Adrenal gland (tissue), 12 donors: ENCODE data around the gene TTYH3. TPM values are rescaled to one million over a fixed set of nuclear protein-coding genes. Genes with fewer than 3 reads are reported as not detected.

Experiments used
- DNase-seq, 7 donors: peaks; one replicate each; pipeline ENCODE4 v3.0.0-alpha.2; 2019 to 2020
- H3K27ac ChIP-seq, 5 donors: fragments of 200-600 bp; sonication (generic) in 4 of 5; 1 replicate in 3 of 5; 2 replicates in 2 of 5; pipeline versions ENCODE4 v1.5.1 to v1.8.0; 2016 to 2020; ENCODE audit warnings: mild to moderate bottlenecking in 1 of 5
- H3K27me3 ChIP-seq: fragments of 200-600 bp; 2 replicates; pipeline ENCODE4 v1.8.0; 2021
- H3K36me3 ChIP-seq, 2 donors: fragments of 200-600 bp; replicated peaks in 1 of 2; 1 replicate in 1 of 2; 2 replicates in 1 of 2; pipeline versions ENCODE4 v1.5.1 to v1.8.0; 2018 to 2022
- H3K4me1 ChIP-seq, 2 donors: fragments of 200-600 bp; replicated peaks in 1 of 2; 1 replicate in 1 of 2; 2 replicates in 1 of 2; pipeline versions ENCODE4 v1.5.1 to v1.8.0; 2018 to 2021
- H3K4me3 ChIP-seq, 4 donors: fragments of 200-600 bp; sonication (generic) in 3 of 4; one replicate each; pipeline ENCODE4 v1.5.1; 2016 to 2018
- H3K9me3 ChIP-seq, 3 donors: fragments of 200-600 bp; sonication (generic) in 1 of 3; replicated peaks in 1 of 3; 1 replicate in 2 of 3; 2 replicates in 1 of 3; pipeline versions ENCODE4 v1.5.1 to v1.8.0; 2016 to 2021
- CTCF ChIP-seq, 6 experiments: fragments of 450-650 bp in 4 of 6; fragments of 200-600 bp in 2 of 6; sonication (generic) in 1 of 6; IDR thresholded peaks; 1 replicate in 5 of 6; 2 replicates in 1 of 6; pipeline versions ENCODE4 v1.5.1 to v1.8.0; 2016 to 2021; ENCODE audit warnings: antibody characterized with exemption in 6 of 6, mild to moderate bottlenecking in 2 of 6, moderate library complexity in 1 of 6
- POLR2A ChIP-seq, 2 donors: fragments of 450-650 bp; IDR thresholded peaks; one replicate each; pipeline ENCODE4 v1.6.1; 2017; ENCODE audit warnings: antibody characterized with exemption in 2 of 2, mild to moderate bottlenecking in 2 of 2, moderate library complexity in 1 of 2
- WGBS, 4 donors: extraction: QIAGEN DNeasy Blood & Tissue Kit in 2 of 4; methylation state at CpG; one replicate each; pipeline versions ENCODE4 v1.1.5 to v1.1.7; 2013 to 2017; 5-methylcytosine and 5-hydroxymethylcytosine counted together
- intact Hi-C, 2 donors: fragments of 100-400 bp; cut with DNase I; formaldehyde crosslinking; loops; one replicate each; pipeline versions ENCODE4 v1.14.1 to v1.15.0; 2022 to 2023
- polyA plus RNA-seq, 3 donors: library from polyadenylated mRNA; stranded (reverse); fragments of 200-250 nt in 2 of 3; fragments of 350-450 nt in 1 of 3; fragmentation: Illumina TruSeq in 1 of 3; extraction: RNeasy Lipid Tissue Mini Kit (QIAGEN cat#74804) in 1 of 3; gene quantifications; one replicate each; pipeline ENCODE4 v1.2.3, GENCODE V29; 2013 to 2014
- total RNA-seq, 9 donors: library from RNA; depleted of rRNA in 4 of 9; stranded (reverse); fragments of >200 nt in 4 of 9; fragments of 120-200 nt in 1 of 9; fragmentation: NEBNext Ultra II Directional in 1 of 9; extraction: Animal tissue kit (Norgen Biotek cat#: 25700) in 1 of 9; gene quantifications; one replicate each; pipeline versions ENCODE4 v1.1.0 to v1.2.4, GENCODE V29; 2013 to 2023
- donor health status: healthy with polysubstance abuse.
- donor health status: Bipolar disorder and iron deficiency.
- donor health status: DM: yes; HTN: yes; CAD: no.
- donor health status: DM: no; HTN: no; CAD: no.
- donor health status: DM: no; HTN: no; CAD: no.
- donor health status: DM: yes; HTN: yes; CAD: no.

TTYH3 gene
- total and polyA plus RNA-seq, 12 donors, result 5.2 to 86.3 (median 53.2) TPM

DNA sequence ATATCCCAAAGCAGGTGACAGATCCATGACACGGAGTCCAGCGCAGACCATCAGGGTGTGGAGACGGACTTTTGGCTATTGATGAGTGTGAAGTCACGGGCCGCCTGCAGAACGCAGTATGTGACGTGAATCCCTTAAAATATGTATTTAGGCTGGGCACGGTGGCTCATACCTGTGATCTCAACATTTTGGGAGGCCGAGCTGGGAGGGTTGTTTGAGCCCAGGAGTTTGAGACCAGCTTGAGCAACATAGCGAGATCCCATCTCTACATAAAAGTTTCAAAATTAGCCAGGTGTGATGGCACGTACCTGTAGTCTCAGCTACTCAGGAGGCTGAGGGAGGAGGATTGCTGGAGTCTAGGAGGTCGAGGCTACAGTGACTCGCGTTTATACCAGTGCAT is 54.3 kb downstream of the TTYH3 start:
- peaks cover 0 to 14% of the 10 kb centered on the region in 2 donors for H3K4me1 ChIP-seq
- no peak for DNase-seq
- TF ChIP-seq POLR2A (IDR thresholded peaks at IDR 0.05) (no peak), CTCF (IDR thresholded peaks at IDR 0.05) (no peak)
- intact Hi-C loops, result loop anchor here (5.0 to 10.0 kb wide), 3 partner anchors 74 to 211 kb away; partner anchors contain the start of gene GRIFIN (in 1 of the 2)
- H3K9me3 ChIP-seq, result no peaks in the 10 kb centered on the region
- H3K36me3 ChIP-seq, result no peaks in the 10 kb centered on the region
- peaks cover 37% of the 10 kb centered on the region for H3K27me3 ChIP-seq
- 83 to 90% (median 86%) methylated on average over 14 of the region's 14 CpGs for WGBS, 4 donors
- no peak overlapping the region for H3K27ac ChIP-seq
- no peak overlapping the region for H3K4me3 ChIP-seq

GRCh38 chr7:2687338-2687869 is 55.6 kb downstream of the TTYH3 start:
- Histone ChIP-seq H3K4me3 (no peak overlapping the region), H3K36me3 (no peaks in the 10 kb centered on the region), H3K27ac (no peak overlapping the region)

GRCh38 chr7:2687881-2688318 is 56.1 kb downstream of the TTYH3 start, which contains the start of gene AMZ1:
Gene AMZ1 (plus strand): TSS chr7:2688202. CDS start chr7:2700452, 12,250 bp downstream.
- TF ChIP-seq POLR2A (IDR thresholded peaks at IDR 0.05), result no peak
- TF ChIP-seq CTCF (IDR thresholded peaks at IDR 0.05), result no peak
- Histone ChIP-seq H3K27me3 (peaks cover 37% of the 10 kb centered on the region), H3K4me1 (peaks cover 0 to 14% of the 10 kb centered on the region in 2 donors), H3K4me3 (no peak within 1 kb of the TSS), H3K36me3 (no peaks in the 10 kb centered on the region), H3K27ac (no peak within 1 kb of the TSS), H3K9me3 (no peaks in the 10 kb centered on the region)
- 4 to 100% (median 13%) methylated on average over 1 to 41 of the region's 41 CpGs for WGBS, 4 donors
- DNase-seq, result no peak
- intact Hi-C loops, result loop anchor here (5.0 to 10.0 kb wide), 3 partner anchors 76 to 213 kb away; partner anchors contain the start of gene GRIFIN (in 1 of the 2)

More at GRCh38 chr7:2687338-2687869, 55.6 kb downstream of the TTYH3 start:
- TF ChIP-seq CTCF (IDR thresholded peaks at IDR 0.05) (no peak), POLR2A (IDR thresholded peaks at IDR 0.05) (no peak)
- no peaks in the 10 kb centered on the region for H3K9me3 ChIP-seq
- 33 to 48% (median 41%) methylated on average over 15 to 17 of the region's 17 CpGs for WGBS, 4 donors
- DNase-seq, result peak in 2 of 7 donors; percentile 42 to 45
- H3K27me3 ChIP-seq, result peaks cover 37% of the 10 kb centered on the region
- intact Hi-C loops, result loop anchor here (5.0 to 10.0 kb wide), 3 partner anchors 75 to 213 kb away; partner anchors contain the start of gene GRIFIN (in 1 of the 2)
- peaks cover 0 to 14% of the 10 kb centered on the region in 2 donors for H3K4me1 ChIP-seq

DNA sequence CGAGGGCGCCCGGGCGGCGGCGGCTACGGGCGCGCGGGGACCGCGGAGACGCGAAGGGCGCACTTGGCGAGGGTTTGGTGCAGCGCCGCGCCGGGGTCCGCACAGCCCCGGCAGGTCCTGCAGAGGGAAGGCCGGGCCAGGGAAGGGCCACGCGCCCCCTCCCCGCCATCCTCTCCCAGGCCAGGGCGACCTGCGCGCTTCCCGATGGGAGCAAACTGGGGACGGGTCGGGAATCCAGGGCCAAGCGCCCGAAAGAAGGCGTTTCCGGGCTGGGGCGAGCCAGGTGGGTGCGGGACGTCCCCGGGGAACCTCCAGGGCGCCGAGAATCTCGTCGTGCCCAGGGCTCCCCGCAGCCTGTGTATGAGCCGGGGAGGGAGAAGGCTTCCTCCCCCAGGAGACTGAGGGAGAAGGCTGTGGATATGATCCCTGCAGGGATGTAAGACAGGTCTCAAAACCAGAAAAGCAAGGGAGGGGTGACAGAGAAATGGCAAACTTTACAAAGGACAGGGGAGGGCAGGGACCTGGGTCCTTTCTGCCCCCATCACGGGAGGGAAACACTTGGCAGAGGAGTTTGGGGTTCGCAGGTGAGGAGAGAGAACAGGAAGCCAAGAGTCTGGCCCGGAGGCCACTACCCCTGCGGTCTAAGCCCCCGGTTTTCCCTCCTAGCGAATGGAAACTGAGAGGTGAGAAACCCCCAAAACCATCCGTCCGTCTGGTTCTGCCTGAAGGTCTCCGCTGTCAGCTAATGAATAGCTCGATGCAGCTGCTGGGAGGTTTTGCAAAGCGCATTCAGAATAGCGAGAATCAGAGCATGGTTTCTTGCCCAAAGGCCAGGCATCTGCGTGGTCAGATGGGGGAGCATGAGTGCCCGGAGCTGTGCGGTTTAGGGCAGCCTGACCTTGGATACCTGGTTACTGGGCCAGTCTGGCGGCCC is 56.9 kb downstream of the TTYH3 start:
- intact Hi-C loops, result loop anchor here (5.0 to 10.0 kb wide), 3 partner anchors 76 to 214 kb away; partner anchors contain the start of gene GRIFIN (in 1 of the 2)
- no peak for TF ChIP-seq CTCF (IDR thresholded peaks at IDR 0.05)
- no peak for TF ChIP-seq POLR2A (IDR thresholded peaks at IDR 0.05)
- Histone ChIP-seq H3K36me3 (no peaks in the 10 kb centered on the region), H3K9me3 (no peaks in the 10 kb centered on the region), H3K4me1 (peaks cover 0 to 14% of the 10 kb centered on the region in 2 donors), H3K27me3 (peaks cover 37% of the 10 kb centered on the region), H3K27ac (no peak overlapping the region), H3K4me3 (no peak overlapping the region)
- DNase-seq, result no peak
- WGBS, 4 donors, result 8 to 17% (median 11%) methylated on average over 15 to 62 of the region's 62 CpGs
